GM23248 (cell line): ENCODE measurements around the gene SLC4A3. TPM values are rescaled to one million over a fixed set of nuclear protein-coding genes. Genes with fewer than 3 reads are reported as not detected.

ENCODE experiments used
- DNase-seq: peaks from one replicate; pipeline ENCODE4 v3.0.0-alpha.2; 2015
- H2AFZ ChIP-seq: fragments of 200-600 bp; sonication (generic); 2 replicates; pipeline ENCODE4 v1.6.1; 2016; ENCODE audit warnings: antibody characterized with exemption
- H3F3A ChIP-seq: fragments of 200-600 bp; sonication (generic); 2 replicates; pipeline ENCODE4 v1.6.1; 2016; ENCODE audit warnings: mild to moderate bottlenecking, antibody characterized with exemption, mixed run types; ENCODE audit not compliant: insufficient read depth
- H3K27ac ChIP-seq: fragments of 200-600 bp; sonication (generic); 2 replicates; pipeline ENCODE4 v1.5.1; 2016; ENCODE audit warnings: mild to moderate bottlenecking
- H3K27me3 ChIP-seq: fragments of 200-600 bp; sonication (generic); replicated peaks from 2 replicates; pipeline ENCODE4 v1.6.1; 2016; ENCODE audit warnings: mild to moderate bottlenecking; ENCODE audit not compliant: insufficient read depth
- H3K36me3 ChIP-seq: fragments of 200-600 bp; sonication (generic); 2 replicates; pipeline ENCODE4 v1.6.1; 2016; ENCODE audit warnings: low read depth, mild to moderate bottlenecking
- H3K4me1 ChIP-seq: fragments of 200-600 bp; sonication (generic); 2 replicates; pipeline ENCODE4 v1.6.1; 2016; ENCODE audit warnings: mild to moderate bottlenecking; ENCODE audit not compliant: insufficient read depth
- H3K4me2 ChIP-seq: fragments of 200-600 bp; sonication (generic); one replicate; pipeline ENCODE4 v1.6.1; 2016; ENCODE audit warnings: mild to moderate bottlenecking; ENCODE audit not compliant: unreplicated experiment
- H3K4me3 ChIP-seq: fragments of 200-600 bp; sonication (generic); 2 replicates; pipeline ENCODE4 v1.5.1; 2016; ENCODE audit warnings: mild to moderate bottlenecking
- H3K79me2 ChIP-seq: fragments of 200-600 bp; sonication (generic); 2 replicates; pipeline ENCODE4 v1.6.1; 2016; ENCODE audit warnings: mild to moderate bottlenecking; ENCODE audit not compliant: insufficient read depth
- H3K9ac ChIP-seq: fragments of 200-600 bp; sonication (generic); 2 replicates; pipeline ENCODE4 v1.6.1; 2016; ENCODE audit warnings: mild to moderate bottlenecking
- H3K9me2 ChIP-seq: fragments of 200-600 bp; sonication (generic); 2 replicates; pipeline ENCODE4 v1.6.1; 2016; ENCODE audit warnings: mixed run types, mild to moderate bottlenecking, moderate library complexity; ENCODE audit not compliant: insufficient read depth
- H3K9me3 ChIP-seq: fragments of 200-600 bp; sonication (generic); one replicate; pipeline ENCODE4 v1.6.1; 2017; ENCODE audit warnings: low read depth
- H4K20me1 ChIP-seq: fragments of 200-600 bp; sonication (generic); 2 replicates; pipeline ENCODE4 v1.6.0; 2016; ENCODE audit not compliant: insufficient read depth
- EZH2 ChIP-seq: fragments of 200-600 bp; sonication (generic); IDR thresholded peaks from 2 replicates; pipeline ENCODE4 v1.6.1; 2018; ENCODE audit warnings: antibody characterized with exemption, mild to moderate bottlenecking; ENCODE audit not compliant: insufficient read depth, poor library complexity, severe bottlenecking
- EZH2phosphoT487 ChIP-seq: fragments of 200-600 bp; sonication (generic); IDR thresholded peaks from 2 replicates; pipeline ENCODE4 v1.6.1; 2018; ENCODE audit warnings: antibody characterized with exemption, moderate library complexity, mild to moderate bottlenecking, low read depth; ENCODE audit not compliant: insufficient read depth
- WGBS, 2 experiments: methylation state at CpG; one replicate each; pipeline ENCODE4 v1.1.6; 2015 to 2017; ENCODE audit warnings: low lambda C conversion rate in 2 of 2, low coverage in 1 of 2; ENCODE audit errors: missing lambda C conversion rate in 2 of 2; 5-methylcytosine and 5-hydroxymethylcytosine counted together
- in situ Hi-C: fragments of 300-500 bp; cut with MboI; formaldehyde crosslinking; loops from 2 replicates; pipeline ENCODE4 v1.15.0; 2020
- polyA plus RNA-seq: library from polyadenylated mRNA; unstranded; fragments of >200 nt; fragmentation: Nextera tagmentation; extraction: Ambion mirVana; gene quantifications from 2 replicates; pipeline ENCODE4 v1.2.1, GENCODE V29; 2016
- total RNA-seq: library from RNA; depleted of rRNA; stranded (reverse); fragments of >200 nt; shearing (Covaris generic); gene quantifications from 2 replicates; pipeline ENCODE4 v1.2.3, GENCODE V29; 2014

Gene SLC4A3
- total and polyA plus RNA-seq, 2 experiments from 2014 or later: 0.54 to 0.79 TPM

DNA sequence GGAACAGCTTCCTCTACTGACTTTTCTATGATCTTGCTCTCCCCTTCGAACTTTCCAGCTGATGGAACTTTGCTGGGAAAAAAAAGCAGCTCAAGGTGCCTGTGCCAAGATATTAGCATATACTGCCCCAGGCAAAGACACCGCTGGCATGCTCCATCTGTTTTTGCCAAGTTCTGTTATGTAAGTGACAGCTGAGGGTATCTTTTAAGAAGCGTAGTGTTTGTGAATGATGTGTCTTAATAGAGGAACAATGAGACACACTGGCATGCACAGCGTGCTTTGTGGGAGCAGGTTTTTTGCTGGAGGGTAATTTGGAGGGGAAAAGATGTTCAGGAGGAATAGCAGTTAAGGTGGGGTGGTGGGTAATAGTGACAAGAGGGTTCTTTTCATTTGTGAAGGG, 47.8 kb downstream of the SLC4A3 start:
- in situ Hi-C loops: no loop called here
- WGBS, 2 experiments: 24 to 38% methylated on average over 4 of the region's 4 CpGs
- Histone ChIP-seq H3K79me2 (no peaks in the 10 kb centered on the region), H3K4me3 (no peak overlapping the region), H3K9ac (no peak overlapping the region), H3K4me1 (no peaks in the 10 kb centered on the region), H3F3A (no peaks in the 10 kb centered on the region), H3K4me2 (no peak overlapping the region), H3K27ac (no peak overlapping the region), H3K36me3 (no peaks in the 10 kb centered on the region), H3K27me3 (peaks cover 37% of the 10 kb centered on the region), H2AFZ (no peak overlapping the region), H3K9me2 (no peaks in the 10 kb centered on the region), H3K9me3 (no peaks in the 10 kb centered on the region), H4K20me1 (no peaks in the 10 kb centered on the region)
- TF ChIP-seq EZH2: no peak
- no peak for TF ChIP-seq EZH2phosphoT487
- DNase-seq: no peak

DNA sequence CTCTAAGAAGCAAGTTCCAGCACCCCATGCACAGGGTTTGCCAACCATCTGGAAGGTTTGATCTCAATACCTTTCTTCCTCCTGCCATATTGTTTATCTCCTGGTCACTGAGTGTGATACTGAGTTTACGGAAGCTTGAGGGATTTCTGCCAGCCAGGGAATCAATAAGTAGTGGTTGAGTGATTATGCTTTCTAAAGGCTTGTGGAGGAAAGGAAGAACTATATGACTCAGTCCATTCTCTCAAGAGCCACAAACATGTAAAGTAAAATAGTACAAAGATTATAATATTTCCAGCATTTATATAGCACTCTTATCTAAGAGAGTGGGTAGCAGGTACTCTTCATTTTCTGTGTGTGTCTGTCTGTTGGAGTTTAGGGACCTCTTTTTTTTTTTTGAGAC, 49.2 kb downstream of the SLC4A3 start:
- H3F3A ChIP-seq: no peaks in the 10 kb centered on the region
- no peaks in the 10 kb centered on the region for H3K79me2 ChIP-seq
- no peak overlapping the region for H3K4me3 ChIP-seq
- no peak overlapping the region for H2AFZ ChIP-seq
- no peak overlapping the region for H3K27ac ChIP-seq
- no peak overlapping the region for H3K9ac ChIP-seq
- in situ Hi-C loops: no loop called here
- H4K20me1 ChIP-seq: no peaks in the 10 kb centered on the region
- DNase-seq: no peak
- H3K4me2 ChIP-seq: no peak overlapping the region
- H3K27me3 ChIP-seq: peaks cover 24% of the 10 kb centered on the region
- no peaks in the 10 kb centered on the region for H3K9me2 ChIP-seq
- TF ChIP-seq EZH2 (no peak), EZH2phosphoT487 (no peak)
- no peaks in the 10 kb centered on the region for H3K36me3 ChIP-seq
- no peaks in the 10 kb centered on the region for H3K4me1 ChIP-seq
- 59 to 62% methylated on average over 1 of the region's 1 CpG for WGBS, 2 experiments
- no peaks in the 10 kb centered on the region for H3K9me3 ChIP-seq

DNA sequence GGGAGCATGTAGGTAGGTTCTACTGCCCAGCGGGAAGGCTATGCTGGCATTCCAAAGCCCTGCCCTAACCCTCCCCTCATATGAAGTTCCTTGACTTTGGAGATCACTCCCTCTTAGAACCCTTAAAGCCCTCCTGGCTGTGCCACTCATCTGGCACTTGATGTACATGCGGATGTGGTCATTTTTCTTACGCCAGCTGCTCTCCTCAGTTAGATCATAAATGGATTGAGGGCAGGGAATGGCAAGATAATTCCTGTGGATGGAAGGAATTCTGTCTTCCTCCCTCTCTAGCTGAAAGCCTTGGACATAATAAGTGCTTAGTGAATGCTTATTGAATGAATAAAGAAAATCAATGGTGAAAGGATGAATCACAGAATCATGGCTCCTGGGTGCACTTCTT, 51.6 kb downstream of the SLC4A3 start:
- DNase-seq: no peak
- in situ Hi-C loops: no loop called here

DNA sequence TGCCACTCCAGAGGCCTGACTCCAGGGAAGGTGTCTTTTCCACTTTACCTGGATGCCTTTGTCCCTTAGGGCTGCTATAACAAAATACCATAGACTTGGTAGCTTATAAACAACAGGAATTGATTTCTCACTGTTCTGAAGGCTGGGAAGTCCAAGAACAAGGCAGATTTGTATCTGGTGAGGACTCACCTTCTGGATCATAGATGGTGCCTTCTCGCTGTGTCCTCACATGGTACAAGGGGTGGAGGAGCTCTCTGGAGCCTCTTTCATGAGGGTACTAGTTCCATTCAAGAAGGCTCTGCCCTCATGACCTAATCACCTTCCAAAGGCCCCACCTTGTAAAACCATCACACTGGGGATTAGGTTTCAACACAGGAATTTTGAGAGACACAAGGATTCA, 52.1 kb downstream of the SLC4A3 start:
- H3K27ac ChIP-seq: no peak overlapping the region
- no peak for DNase-seq
- in situ Hi-C loops: no loop called here

More for the DNA sequence above, 51.6 kb downstream of the SLC4A3 start:
- Histone ChIP-seq H3K9me3 (no peaks in the 10 kb centered on the region), H3K9me2 (no peaks in the 10 kb centered on the region), H3K4me3 (no peak overlapping the region), H3K9ac (no peak overlapping the region), H3K27me3 (peaks cover 16% of the 10 kb centered on the region), H2AFZ (no peak overlapping the region), H3K4me2 (no peak overlapping the region), H3F3A (peaks cover 4% of the 10 kb centered on the region; the same call in 1 of the 2 replicates), H3K4me1 (no peaks in the 10 kb centered on the region), H4K20me1 (no peaks in the 10 kb centered on the region), H3K27ac (no peak overlapping the region), H3K79me2 (no peaks in the 10 kb centered on the region), H3K36me3 (no peaks in the 10 kb centered on the region)
- TF ChIP-seq EZH2 (no peak), EZH2phosphoT487 (no peak)
- WGBS, 2 experiments: 71 to 74% methylated on average over 3 of the region's 3 CpGs

More for the DNA sequence above, 52.1 kb downstream of the SLC4A3 start:
- Histone ChIP-seq H3K79me2 (no peaks in the 10 kb centered on the region), H3K36me3 (no peaks in the 10 kb centered on the region), H3K27me3 (peaks cover 11% of the 10 kb centered on the region), H3K9ac (no peak overlapping the region), H3K9me2 (no peaks in the 10 kb centered on the region), H3K4me3 (no peak overlapping the region), H3K9me3 (no peaks in the 10 kb centered on the region), H3K4me1 (no peaks in the 10 kb centered on the region), H3K4me2 (no peak overlapping the region), H4K20me1 (no peaks in the 10 kb centered on the region), H3F3A (peaks cover 4% of the 10 kb centered on the region; the same call in 1 of the 2 replicates), H2AFZ (no peak overlapping the region)
- WGBS, 2 experiments: 83 to 100% methylated on average over 1 of the region's 1 CpG
- TF ChIP-seq EZH2 (no peak), EZH2phosphoT487 (no peak)
